NCI-H1048 (cell line): ENCODE data around the gene BRICD5.

Source experiments
- DNase-seq: peaks from one replicate; lab custom pipeline; 2025; lab: John Stamatoyannopoulos, UW

The BRICD5 gene

DNA sequence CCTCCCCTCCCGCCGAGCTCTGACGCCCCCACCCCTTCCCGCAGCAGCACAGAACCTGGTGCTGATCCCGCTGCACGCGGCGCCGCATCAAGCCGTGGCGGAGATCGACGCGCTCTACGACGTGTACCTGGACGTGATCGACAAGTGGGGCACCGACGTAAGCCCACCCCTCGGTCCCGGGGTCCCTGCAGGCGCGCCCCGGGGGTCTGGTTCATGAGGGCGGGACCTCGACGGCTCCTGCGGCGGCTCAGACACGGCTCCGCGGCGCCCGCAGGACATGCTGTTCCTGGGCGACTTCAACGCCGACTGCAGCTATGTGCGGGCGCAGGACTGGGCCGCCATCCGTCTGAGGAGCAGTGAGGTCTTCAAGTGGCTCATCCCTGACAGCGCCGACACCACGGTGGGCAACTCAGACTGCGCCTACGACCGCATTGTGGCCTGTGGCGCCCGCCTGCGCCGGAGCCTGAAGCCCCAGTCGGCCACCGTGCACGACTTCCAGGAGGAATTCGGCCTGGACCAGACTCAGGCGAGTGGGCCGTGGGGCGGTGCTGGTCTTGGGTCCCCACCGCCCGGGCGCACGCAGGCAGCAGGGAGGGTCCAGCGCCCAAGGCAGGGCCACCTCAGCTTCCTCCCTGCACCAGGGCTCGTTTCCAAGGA, 27.0 kb upstream of the BRICD5 start:
- no peak for DNase-seq

DNA sequence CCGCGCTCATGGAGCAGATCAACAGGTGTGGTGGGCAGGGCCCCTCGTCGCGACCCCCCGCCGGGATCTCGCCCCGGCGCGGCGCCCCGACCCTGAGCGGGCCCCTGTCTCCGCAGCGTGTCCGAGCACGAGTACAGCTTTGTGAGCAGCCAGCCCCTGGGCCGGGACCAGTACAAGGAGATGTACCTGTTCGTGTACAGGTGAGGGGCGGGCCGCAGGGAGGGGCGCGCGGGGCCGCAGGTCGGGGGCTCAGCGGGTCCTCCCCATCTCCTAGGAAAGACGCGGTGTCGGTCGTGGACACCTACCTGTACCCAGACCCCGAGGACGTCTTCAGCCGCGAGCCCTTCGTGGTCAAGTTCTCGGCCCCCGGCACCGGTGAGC, 26.4 kb upstream of the BRICD5 start:
- DNase-seq, result no peak

GRCh38 chr16:2236337-2237101, 25.9 kb upstream of the BRICD5 start, which contains the start of gene DNASE1L2:
TSS of gene DNASE1L2 (plus strand) at chr16:2236444. CDS start at chr16:2236817, 373 bp downstream.
- DNase-seq, result no peak

DNA sequence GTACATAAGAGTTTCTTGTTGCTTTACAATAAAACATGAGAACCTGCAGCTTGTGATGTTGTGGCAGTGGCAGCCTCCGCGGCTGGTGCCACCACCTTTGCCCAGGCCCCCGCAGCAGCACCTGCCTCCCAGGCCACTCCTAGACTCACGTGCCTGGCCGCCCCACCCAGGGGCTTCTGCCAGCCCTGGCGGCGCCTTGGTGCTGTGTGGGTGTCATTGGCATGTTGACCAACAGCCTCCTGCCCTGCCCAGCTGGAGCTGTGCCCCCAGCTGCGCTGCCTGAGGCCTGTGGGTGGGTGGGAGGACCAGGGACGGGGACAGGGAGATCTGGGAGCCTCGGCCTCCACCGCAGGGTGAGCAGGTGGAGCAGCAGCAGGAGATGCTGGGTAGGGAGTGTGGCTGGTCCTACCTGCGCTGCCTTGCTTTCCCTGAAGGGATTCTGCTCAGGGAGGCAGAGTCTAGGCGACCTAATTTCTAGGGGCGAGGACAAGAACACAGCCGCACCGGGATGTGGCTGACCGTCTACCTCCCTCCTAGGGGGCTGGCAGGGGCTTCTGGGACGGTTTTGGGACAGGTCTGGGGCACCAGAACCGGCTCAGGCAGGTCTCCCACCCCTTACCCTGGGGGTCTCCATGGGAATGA, 25.2 kb upstream of the BRICD5 start:
- no peak for DNase-seq

DNA sequence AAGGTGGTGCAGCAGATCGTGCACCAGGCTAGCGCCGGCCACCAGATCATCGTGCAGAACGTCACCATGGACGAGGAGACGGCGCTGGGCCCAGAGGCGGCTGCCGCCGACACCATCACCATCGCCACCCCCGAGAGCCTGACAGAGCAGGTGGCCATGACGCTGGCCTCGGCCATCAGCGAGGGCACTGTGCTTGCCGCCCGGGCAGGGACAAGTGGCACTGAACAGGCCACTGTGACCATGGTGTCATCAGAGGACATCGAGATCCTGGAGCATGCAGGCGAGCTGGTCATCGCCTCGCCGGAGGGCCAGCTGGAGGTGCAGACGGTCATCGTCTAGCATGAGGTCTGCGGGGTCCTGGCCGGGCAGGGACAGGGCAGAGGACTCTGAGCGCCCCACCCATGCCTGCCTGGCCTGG, 24.6 kb upstream of the BRICD5 start:
- DNase-seq, result no peak

DNA sequence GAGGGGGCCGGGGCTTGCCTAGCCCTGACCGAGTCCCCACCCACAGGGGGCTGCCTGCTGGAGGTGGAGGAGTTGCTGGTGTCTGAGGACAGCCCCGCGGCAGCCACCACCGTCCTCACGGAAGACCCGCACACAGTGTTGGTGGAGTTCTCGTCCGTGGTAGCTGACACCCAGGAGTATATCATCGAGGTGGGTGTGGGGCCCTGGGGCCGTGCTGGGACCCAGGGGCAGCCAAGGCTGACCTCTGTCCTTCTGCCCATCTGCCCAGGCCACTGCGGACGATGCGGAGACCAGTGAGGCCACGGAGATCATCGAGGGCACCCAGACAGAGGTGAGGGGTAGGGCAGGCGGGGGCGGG, 24.1 kb upstream of the BRICD5 start:
- DNase-seq, result no peak

GRCh38 chr16:2233872-2234812, 23.5 kb upstream of the BRICD5 start:
- no peak for DNase-seq

- no peak for DNase-seq
Observed at GRCh38 chr16:2233046-2233775, 22.5 kb upstream of the BRICD5 start.

DNA sequence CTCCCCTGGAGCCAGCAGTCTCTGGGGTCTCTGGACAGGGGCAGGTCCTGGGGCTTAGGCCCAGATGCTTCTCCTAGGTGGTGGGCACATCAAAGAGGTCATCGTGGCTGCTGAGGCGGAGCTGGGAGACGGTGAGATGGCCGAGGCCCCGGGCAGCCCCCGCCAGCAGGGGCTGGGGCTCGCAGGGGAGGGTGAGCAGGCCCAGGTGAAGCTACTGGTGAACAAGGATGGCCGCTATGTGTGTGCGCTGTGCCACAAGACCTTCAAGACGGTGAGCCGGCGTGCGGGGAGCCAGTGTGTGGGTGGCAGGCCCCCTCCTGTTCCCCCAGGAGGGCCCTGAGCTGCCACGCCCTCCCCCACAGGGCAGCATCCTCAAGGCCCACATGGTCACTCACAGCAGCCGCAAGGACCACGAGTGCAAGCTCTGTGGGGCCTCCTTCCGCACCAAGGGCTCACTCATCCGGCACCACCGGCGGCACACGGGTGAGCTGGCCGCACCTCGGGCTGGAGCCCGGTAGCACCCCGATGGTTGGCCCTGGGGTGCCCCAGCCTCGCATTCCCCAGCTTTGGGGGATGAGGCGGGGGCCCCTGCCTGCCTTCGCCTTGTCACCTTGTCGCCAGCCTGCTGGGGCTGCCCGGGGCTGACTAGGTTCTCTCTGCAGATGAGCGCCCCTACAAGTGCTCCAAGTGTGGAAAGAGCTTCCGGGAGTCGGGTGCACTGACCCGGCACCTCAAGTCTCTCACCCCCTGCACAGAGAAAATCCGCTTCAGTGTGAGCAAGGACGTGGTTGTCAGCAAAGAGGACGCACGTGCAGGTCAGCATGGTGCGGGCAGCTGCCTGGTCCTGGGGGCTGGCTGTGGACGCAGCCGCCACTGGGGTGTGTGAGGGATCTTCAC, 21.7 kb upstream of the BRICD5 start:
- no peak for DNase-seq

DNA sequence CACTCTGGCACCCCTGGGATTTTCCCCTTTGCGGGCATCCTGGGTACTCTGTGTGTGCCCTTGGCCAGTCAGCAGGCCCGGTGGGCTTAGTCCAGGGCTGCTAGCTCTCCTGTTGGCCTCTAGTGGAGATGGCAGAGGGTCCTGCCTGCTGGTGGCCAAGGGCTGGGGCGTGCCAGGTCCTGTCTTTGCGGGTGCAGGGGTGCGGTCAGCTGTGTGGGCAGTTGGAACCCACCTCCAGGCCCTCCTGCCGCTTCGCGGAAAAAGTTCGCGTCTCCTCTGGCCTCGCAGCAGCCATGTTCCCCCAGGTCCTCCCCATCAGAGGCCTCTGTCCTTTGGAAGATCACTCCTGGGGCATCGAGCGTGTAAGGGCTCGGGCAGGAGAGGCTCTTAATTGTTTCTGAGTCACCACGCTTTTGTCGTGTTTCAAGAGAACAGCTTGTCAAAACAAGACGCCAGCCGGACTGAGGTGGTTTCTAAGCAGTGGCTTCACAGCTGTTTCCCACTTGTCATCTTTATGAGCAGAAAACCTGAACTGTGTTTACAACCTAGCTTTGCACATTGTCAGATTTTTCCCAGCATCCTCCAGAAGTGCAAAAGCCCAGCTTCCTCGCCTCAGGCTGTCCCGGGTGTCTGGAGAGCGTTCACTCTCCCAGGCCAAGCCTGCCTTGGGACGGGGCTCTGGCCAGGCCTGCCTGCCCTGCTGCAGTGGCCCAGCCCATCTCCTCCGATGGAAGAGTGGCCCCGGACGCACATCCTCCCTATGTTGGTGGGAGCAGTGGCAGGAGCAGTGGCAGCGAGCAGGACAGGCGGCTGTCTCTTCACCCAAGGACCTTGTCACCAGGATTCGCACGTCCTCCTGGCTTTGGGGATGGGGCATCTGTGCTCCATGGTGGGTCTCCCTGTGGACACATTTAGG, 20.6 kb upstream of the BRICD5 start:
- no peak for DNase-seq

DNA sequence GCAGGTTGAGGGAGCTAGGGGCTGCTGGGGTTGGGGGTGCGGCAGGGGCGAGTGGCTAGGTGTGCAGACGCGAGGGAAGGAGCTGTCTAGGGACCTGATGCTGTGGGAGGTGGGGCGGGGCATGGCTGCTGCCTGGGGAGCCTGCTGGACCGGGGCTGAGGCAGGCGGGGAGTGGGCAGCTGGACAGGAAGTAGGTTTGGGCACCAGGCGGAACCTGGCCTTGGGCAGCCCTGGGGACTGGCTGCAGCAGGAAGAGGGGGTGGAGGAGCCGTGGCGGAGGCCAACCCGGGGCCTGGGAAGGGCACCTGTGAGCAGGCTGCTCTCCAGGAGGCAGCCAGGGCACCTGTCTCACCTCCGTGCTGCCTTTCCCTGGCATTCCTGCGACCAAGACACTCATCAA, 19.7 kb upstream of the BRICD5 start:
- no peak for DNase-seq

DNA sequence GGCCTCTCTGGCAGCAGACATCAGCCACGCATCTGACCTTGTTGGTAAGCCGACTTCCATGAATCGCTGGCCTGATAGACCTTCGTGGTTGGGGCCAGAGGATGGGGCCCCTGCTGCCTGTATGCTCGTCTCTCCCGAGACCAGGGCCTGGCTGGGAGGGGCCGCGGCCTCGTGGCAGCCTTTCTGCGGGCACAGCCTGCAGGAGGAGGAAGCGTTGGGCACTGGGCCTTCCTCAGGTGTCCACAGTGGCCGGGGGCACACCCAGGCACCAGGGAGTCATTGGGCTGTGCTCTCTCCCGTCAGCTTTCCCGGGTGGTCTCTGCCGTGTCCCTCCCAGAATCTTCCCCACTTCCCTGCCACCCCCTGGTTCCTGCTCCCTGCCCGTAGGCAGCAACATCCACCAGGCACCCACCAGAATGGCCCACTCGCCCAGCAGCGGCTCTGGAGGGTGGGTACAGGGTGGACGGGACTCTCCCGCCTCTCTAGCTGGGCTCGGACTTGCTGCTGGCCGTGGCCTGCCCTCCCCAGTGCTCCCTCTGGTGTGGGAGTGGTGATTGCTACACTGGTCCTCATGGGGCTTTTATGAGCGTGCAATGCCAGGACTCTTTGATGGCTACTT, 19.1 kb upstream of the BRICD5 start:
- DNase-seq, result no peak

- DNase-seq, result no peak
Observed at GRCh38 chr16:2229091-2229490, 18.4 kb upstream of the BRICD5 start.

DNA sequence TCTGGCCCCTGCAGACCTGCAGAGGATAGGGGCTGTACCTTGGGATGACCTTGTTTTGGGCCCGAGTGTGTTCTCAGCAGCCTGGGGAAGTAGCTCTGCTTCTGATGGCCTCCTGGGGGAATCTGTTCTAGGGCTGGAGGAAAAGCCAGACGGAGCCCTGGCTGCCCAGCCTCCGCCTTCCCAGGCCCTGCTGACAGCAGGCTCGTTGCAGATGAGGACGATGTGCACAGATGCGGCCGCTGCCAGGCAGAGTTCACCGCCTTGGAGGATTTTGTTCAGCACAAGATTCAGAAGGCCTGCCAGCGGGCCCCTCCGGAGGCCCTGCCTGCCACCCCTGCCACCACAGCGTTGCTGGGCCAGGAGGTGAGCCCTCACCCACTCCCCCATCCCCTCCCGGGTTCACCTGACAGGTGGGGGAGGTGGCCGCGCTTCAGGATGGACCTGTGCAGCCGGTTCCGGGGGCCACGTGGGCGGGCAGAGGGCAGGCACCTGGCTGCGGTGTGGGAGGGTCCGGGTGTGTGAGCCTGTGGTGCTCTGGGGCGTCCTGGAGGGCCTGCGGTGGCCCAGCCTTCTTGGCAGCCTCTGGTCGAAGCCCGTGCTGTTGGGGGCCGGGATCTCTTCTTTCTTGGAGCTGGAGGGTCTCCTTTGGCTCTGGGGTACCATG, 17.6 kb upstream of the BRICD5 start:
- no peak for DNase-seq

- DNase-seq, result no peak
Observed at GRCh38 chr16:2226918-2227317, 16.3 kb upstream of the BRICD5 start.

GRCh38 chr16:2226245-2226793, 15.7 kb upstream of the BRICD5 start:
- no peak for DNase-seq

- no peak for DNase-seq
Observed at GRCh38 chr16:2223942-2224486, 13.4 kb upstream of the BRICD5 start.
